Activated CD4-positive, alpha-beta T cell treated with anti-CD3 and anti-CD28 coated beads, Interleukin-10, Interleukin-2, amounts not matched to agents 100 ng/mL and 50 ng/mL, durations not matched to agents 16 hours and 8 hours (primary cell): Measurements from ENCODE around the gene MRGPRE.

Experiments used
- DNase-seq: peaks from one replicate; pipeline ENCODE4 v3.0.0-alpha.2; 2020

MRGPRE gene

DNA sequence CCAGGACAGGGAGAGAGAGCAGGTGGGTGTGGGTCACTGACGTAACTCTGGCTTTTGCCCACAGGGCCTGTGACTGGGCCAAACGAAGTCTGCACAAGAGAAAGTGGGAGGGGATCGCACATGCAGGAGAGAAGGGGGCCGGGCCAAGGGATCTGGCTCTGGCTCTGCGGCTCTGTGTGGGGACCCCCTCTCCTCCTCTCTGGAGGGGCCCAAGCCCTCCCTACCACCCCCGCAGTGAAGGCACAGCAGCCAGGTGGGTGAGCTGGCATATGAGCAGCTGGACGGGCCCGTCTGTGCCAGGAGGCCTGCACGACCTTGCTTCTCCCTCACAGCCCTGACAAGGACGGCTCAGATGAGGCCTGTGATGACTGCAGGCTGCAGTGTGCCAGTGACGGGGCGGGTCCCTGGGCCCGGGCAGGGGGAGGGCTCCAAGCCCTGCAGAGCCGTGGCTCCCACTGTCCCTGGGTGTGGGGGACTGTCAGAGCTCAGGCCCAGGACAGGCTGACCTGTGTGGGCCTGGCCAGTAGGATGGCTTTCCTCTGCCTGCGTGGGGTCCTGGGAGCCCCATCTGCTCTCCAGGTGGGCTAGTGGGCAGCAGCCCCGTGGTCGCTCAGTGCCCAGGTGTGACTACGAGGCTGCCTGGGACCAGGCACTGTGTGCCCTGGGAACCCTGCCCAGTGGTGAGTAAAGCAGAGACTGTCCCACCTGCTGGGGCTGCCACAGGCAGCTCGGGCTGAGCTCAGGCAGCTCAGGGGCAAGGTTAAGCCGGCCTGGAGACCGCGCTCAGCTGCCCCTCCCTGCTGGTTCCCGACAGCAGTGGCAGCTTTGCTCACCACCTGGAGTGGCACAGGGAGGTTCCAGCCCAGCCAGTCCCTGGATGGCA lies 35.8 kb downstream of the MRGPRE start:
- DNase-seq = no peak

DNA sequence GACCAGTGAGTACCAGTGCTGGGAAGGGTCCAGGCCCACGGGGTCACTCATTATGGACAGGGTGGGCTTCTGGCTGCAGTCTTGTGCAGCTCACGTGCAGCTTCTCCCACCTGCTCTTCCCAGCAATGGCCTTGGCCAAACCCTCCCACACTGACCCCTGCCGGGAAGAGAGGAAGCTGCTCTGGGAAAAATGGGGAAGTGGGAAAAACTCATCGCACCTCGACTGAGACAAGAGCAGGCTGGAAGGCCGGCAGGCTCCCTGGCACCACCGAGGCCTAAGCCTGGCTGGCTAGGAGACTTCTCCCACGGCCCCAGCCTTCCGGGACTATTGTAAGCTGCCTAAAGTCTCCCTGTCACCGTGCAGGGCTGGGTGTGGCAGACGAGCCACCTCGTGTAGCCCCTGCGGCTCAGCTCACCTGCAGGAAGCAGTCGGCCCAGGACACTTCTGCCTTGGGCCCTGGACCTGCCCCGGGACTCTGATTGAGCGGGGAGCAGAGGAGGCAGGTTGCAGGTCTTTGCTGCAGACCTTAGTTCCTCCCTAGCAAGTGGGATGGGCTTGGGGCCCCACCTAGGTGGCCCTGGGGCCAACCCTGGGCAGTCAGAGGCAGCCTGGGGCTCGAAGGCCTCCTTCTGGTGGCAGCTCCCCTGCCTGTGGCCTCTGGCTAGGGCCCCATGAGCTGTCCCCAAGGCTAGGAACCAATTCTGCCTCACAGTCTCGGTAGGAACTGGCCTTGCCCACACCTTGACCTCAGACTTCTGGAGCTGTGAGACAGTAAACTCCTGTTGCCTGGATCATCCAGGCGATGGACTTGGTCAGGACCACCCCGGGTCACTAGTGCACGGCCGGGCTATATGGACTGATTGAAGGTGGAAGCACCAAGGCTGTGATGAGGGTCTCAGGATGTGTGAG lies 36.7 kb downstream of the MRGPRE start:
- DNase-seq = no peak

DNA sequence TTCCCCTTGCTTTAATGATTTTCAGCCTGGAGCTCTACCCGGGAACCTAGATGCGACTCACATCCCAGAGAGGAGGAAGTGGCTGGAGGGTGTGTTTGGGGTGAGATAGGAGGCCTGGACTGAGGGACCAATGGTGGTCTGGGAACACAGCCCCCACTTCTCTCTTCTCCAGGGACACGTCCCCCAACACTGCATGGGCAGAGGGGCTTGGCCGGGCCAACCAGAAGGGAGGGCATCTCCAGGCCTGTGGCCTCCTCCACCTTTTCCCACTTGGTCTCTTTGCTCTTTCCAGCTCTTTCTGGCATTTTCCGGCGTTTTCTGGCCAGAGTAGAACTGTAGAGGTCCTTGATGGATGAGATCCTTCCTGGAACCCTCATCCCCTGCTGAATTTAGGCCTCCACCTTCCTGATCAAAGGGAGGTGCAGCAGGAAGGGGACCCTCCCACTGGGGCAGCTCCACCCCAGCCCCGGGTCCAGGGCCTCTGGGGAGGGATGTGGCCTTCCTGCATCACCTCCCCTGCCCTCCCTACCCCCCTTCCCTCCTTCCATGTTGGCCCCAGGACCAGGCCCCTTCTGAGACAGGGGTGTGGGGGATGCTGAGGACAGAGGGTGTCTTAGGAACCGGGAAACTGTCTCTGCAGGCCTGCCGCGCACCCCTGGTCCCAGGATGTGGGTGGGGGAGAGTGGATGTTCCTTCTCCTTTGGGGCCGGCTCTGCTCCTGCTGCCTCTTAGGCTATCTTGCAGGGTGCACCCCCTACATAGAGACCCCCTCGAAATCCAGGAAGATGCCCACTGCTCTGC lies 38.0 kb downstream of the MRGPRE start:
- no peak for DNase-seq

DNA sequence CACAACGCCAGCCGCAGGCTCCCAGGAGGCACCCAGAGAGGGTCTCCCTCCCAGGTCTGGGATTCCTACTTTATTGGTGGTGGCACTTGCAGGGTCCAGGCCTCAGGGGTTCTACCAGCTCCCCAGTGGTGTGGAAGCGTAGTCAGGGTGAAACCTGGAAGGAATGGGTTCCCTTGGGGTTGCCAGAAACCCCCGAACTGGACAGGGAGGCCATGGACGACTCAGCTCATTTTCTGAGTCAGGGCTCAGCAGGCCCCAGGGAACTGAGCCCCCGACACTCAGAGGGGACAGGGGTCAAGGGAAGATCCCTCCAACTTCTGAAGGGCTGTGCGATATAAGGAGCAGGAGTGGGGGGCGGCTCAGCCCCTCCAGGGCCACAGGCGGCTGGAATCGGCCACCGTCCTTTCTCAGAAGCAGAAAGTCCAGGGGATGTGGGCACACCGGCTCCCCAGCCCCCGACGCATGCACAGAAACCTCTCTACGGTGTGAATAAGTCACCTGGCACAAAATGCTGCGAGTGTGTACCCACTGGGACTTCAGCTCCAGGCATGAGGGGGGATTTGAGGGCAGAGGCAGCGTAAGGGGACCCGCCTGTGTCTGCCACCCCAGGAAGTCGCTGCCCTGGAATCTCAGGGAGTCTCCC lies 38.7 kb downstream of the MRGPRE start:
- DNase-seq = no peak

- DNase-seq = no peak
These were observed 39.5 kb downstream of the MRGPRE start for GRCh38 chr11:3192511-3193372.

GRCh38 chr11:3191586-3192324 lies 40.5 kb downstream of the MRGPRE start:
- DNase-seq = no peak

GRCh38 chr11:3190600-3190999 lies 41.6 kb downstream of the MRGPRE start:
- DNase-seq = no peak

DNA sequence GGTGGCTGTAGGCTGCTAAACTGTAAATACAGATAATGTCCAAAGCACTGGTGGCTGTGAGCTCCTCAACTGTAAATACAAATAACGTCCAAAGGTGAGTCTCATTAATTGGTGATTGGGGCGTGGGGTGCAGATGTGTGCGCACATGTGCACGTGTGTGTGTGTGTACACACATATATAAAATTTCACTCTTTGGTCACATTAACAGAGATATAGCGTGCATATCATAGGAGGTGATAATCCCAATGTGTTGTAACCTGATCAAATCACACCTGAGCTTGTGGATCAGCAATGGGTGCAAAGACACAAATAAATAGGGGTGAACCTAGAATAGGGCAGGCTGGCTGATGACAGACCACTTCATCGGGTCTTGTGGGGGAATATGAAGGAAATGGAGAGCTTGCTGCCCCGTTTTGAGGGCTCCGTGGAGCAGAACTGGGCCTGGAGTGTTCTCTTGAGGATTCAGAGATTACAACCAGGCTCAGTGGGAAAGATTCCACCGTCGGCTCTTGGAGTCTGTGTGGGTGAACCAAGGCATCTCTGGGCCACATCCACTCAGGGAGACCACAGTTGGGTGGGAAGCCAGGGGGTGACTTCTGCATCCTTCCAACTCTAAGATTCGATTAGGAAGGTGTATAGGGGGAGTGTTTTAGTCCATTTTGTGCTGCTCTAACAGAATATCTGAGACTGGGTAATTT lies 42.2 kb downstream of the MRGPRE start:
- DNase-seq = no peak

- no peak for DNase-seq
These were observed 42.9 kb downstream of the MRGPRE start for GRCh38 chr11:3189196-3189843.

DNA sequence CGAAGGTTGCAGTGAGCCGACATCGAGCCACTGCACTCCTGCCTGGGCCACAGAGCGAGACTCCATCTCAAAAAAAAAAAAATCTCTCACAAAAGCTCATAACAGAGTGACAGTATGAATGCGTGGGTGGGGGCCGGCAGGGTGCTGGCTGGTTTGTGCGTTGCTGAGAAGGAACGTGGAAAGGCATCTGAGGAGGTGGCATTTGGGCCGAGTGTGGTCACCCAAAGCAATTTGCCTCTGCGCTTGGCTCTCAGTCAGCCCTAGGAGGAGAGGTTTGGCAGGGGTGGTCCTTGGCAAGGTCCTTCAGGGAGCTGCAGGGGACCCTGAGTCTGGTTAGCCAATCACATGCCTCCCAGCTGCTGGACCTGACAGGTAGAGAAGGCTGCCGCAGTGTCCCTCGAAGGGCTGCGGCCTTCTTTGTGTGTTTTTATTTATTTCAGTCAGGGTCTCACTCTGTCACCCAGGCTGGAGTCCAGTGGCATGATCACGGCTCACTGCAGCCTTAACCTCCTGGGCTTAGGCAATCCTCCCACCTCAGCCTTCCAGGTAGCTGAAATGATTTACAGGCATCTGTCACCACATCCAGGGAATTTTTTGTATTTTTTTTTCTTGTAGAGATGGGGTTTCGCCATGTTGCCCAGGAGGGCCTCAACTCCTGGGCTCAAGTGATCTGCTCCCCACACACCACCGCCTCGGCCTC lies 43.6 kb downstream of the MRGPRE start:
- no peak for DNase-seq

DNA sequence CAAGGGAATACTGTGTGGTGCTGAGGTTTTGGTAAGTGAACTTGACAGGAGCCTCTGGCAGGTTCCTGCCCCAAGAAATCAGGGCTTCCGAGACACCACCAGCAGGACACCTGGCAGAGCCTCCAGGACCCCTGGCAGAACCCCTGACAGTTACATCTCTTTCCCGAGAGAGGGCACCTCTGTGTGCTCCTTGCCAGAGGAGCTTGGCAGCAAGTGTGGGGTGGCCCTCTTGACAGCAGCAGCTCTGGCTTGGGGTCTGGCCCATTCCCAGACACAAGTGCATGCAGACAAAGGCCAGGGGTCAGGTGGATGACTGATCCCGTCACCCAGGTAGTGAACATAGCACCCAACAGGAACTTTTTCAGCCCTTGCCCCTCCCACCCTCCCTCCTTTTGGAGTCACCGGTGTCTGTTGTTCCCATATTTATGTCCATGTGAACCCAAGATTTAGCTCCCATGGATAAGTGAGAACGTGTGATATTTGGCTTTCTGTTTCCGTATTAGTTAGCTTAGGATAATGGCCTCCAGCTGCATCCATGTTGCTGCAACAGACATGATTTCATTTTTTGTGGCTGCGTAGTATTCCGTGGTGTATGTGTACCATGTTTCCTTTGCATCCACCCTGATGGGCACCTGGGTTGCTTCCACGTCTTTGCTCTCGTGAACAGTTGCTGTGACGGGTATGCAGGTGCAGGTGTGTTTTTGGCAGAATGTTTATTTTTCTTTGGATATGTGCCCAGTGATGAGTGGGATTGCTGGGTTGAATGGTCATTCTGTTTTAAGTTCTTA lies 45.9 kb downstream of the MRGPRE start:
- DNase-seq = no peak

GRCh38 chr11:3184732-3185347 lies 47.4 kb downstream of the MRGPRE start:
- DNase-seq = no peak

DNA sequence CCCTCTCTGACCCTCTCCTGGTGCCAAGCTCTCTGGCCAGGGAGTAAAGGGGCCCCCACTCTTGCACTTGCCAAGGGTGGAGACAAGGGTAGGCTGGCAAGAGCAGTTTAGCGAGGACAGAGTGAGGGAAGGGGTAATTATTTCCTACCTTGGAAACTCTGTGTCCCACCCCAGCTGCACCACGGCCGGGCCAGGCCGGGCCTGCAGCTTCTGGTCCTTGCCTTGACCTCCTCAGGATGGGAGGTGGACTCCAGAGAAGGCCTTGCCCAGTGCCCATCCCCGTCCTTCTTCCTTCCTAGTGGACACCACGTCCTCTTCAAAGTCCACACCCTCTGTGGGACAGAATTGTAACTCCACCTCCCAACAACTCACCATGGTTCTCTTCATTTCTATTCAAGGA lies 48.7 kb downstream of the MRGPRE start:
- no peak for DNase-seq

DNA sequence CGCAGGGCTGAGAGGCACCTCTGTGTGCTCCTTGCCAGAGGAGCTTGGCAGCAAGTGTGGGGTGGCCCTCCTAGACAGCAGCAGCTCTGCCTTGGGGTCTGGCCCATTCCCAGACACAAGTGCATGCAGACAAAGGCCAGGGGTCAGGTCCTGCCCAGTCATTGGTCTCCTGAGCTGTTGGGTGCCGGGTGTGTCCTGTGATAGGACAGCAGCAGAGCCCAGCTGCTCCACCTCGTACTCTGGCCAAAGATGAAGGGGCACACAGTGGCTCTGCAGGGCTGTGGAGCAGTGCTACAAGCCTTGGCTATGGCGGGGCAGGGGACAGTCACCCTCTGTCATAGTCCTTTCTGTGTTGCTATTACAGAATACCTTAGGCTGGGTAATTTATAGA lies 49.8 kb downstream of the MRGPRE start:
- no peak for DNase-seq

DNA sequence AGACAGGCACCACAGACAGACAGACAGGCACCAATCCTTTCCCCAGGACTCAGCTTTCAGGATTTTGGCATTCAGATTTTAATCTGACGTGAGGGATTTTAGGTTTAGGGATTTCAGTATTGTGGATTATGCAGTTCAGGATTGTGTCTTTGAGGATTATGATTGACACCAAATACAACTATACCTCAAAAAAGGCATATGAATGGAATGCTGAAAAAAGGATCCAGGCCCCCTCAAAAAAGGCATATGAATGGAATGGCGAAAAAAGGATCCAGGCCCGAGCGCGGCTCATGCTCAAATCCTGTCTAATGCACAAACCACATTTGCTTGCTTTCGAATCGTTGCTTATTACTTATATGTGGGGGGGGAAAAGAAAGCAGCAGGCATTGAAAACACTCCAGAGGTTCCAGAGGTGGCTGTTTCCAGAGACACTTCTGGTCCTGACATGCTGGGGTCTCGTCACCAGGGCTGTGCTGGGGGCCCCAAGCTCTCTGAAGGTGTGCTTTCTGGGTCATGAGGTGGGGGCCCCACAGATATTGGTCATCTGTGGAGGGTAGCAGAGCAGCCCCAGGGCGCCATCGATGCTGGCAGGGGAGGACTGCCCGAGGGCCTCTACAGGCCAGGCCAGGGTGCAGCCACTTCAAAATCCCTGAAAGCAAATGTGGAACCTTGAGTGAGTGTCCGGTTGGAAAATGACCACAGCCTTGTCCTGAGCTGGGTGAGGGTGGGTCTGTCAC lies 50.3 kb downstream of the MRGPRE start:
- no peak for DNase-seq

- no peak for DNase-seq
These were observed 51.3 kb downstream of the MRGPRE start for GRCh38 chr11:3180869-3181268.

DNA sequence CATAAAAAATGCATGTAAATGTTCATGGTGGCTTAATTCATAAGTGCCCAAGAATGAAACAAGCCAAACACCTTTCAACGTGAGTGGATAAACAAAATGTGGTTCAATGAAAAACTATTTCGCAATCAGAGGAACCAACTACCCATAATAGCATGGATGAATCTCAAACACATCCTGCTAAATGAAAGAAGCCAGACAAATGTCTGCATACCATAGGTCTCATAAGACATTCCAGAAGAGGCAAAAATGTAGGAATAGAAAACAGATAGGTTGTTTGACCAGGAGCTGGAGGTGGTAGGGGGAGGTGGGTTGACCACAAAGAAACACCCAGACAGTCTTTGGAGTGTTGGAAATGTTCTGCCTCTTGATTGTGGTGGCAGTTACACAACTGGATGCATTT lies 53.9 kb downstream of the MRGPRE start:
- DNase-seq = no peak
